ENCODE data around the gene MATN4. TPM values are rescaled to one million over a fixed set of nuclear protein-coding genes. Genes with fewer than 3 reads are reported as not detected.

The MATN4 gene
- total and polyA plus RNA-seq, 2 donors (not counting 1 experiment from before 2014, with no cell fraction given) = not detected

- peak; percentile 23 for ATAC-seq (ENCODE audit: low read depth)
- peaks cover 0 to 3% (median 0%) of the 10 kb centered on the region in 4 experiments for H3K27me3 ChIP-seq (replicated peaks in 1 of 4; ENCODE audit: control extremely low read depth in 1 of 4, control insufficient read depth in 3 of 4, insufficient read depth in 4 of 4, low read length in 3 of 4)
These were observed 14.9 kb upstream of the MATN4 start for GRCh38 chr20:45322952-45323383.

More at GRCh38 chr20:45322952-45323383, 14.9 kb upstream of the MATN4 start:
- no peaks in the 10 kb centered on the region for H3K79me2 ChIP-seq (ENCODE audit: control insufficient read depth, insufficient read depth, low read length)
- no peak overlapping the region for H2AFZ ChIP-seq (ENCODE audit: insufficient read depth, low read depth, low read length, poor library complexity, severe bottlenecking)
- peaks cover 28 to 41% of the 10 kb centered on the region in 2 donors for H3K4me1 ChIP-seq (ENCODE audit: control insufficient read depth in 2 of 2, insufficient read depth in 2 of 2, low read length in 2 of 2)
- ChIA-PET CTCF (interaction anchor here (0.7 to 7.9 kb wide), 17 partner anchors 11 to 650 kb away, joined by 3 to 135 read pairs (median 4); partner anchors contain the start of gene SYS1), POLR2A (interaction anchor here (2.2 kb wide), 1 partner anchor 46 kb away, joined by 12 read pairs; no protein-coding TSS in a partner anchor)
- WGBS (ENCODE audit: insufficient coverage) = 8% methylated on average over 4 of the region's 7 CpGs
- H3K27me3 Mint-ChIP-seq = no peaks in the 10 kb centered on the region
- peaks cover 23% of the 10 kb centered on the region for H3K4me1 Mint-ChIP-seq
- no peak overlapping the region for H3K4me3 Mint-ChIP-seq
- TF ChIP-seq CTCF (IDR thresholded peaks at IDR 0.05) (no peak), EZH2 (IDR thresholded peaks at IDR 0.05; ENCODE audit: borderline replicate concordance, insufficient read depth, low read depth, low read length, poor library complexity, severe bottlenecking) (no peak)
- H3K4me3 ChIP-seq (ENCODE audit: control extremely low read depth in 1 of 5, extremely low read depth in 1 of 5, insufficient read depth in 1 of 5, low read depth in 2 of 5, low read length in 4 of 5) = no peak overlapping the region
- peak; percentile 70 for DNase-seq
- no peaks in the 10 kb centered on the region for H3K36me3 ChIP-seq (replicated peaks in 1 of 2; ENCODE audit: control extremely low read depth in 1 of 2, control insufficient read depth in 1 of 2, extremely low read depth in 1 of 2, insufficient read depth in 2 of 2, low read length in 1 of 2)
- H3K27ac Mint-ChIP-seq = peak overlapping the region; percentile 15
- no peaks in the 10 kb centered on the region for H4K20me1 ChIP-seq (ENCODE audit: control insufficient read depth, insufficient read depth, low read length, poor library complexity, severe bottlenecking)
- intact Hi-C loops (cut with micrococcal nuclease) = no loop called here
- no peak overlapping the region for H3K27ac ChIP-seq (ENCODE audit: low read length in 2 of 2)
- H3K9me3 ChIP-seq (ENCODE audit: control extremely low read depth in 1 of 3, control insufficient read depth in 2 of 3, insufficient read depth in 1 of 3, low read length in 2 of 3) = peaks cover 0 to 8% (median 3%) of the 10 kb centered on the region in 3 donors
- no peak overlapping the region for H3K9ac ChIP-seq (ENCODE audit: low read length)
- no peak overlapping the region for H3K4me2 ChIP-seq (replicated peaks; ENCODE audit: low read depth, low read length, poor library complexity, severe bottlenecking)
- H3K9me3 Mint-ChIP-seq (ENCODE audit: insufficient read depth) = no peaks in the 10 kb centered on the region
